ENCODE results near the gene OGA. TPM values are rescaled to one million over a fixed set of nuclear protein-coding genes. Genes with fewer than 3 reads are reported as not detected.
A peak's percentile ranks its signal among the peaks of the same experiment; 100 is the strongest.
"Not testable (repeated sequence)": the region's sequence is repeated elsewhere in the genome, so short reads cannot be mapped to it uniquely, and the experiment has no call there.

Gene OGA
- total and polyA plus RNA-seq, 2 experiments from 2014 or later: 56.4 to 98.1 TPM

DNA sequence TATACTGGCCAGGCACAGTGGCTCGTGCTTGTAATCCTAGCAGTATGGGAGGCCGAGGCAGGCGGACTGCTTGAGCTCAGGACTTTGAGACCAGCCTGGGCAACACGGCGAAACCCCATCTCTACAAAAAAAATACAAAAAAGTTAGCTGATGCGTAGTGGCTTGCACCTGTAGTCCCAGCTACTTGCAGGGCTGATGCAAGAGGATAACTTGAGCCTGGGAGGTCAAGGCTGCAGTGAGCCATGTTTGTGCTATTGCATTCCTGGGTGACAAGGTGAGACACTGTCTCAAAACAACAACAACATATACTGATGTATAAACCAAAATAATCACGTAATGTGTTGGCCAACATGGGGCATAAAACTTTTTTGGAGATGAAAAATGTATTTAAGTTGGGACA is 28.6 kb downstream of the OGA start:
- no peak overlapping the region for H3K27ac ChIP-seq
- no peaks in the 10 kb centered on the region for H3K4me1 ChIP-seq (ENCODE audit: low read depth)
- TF ChIP-seq, protein P1, sequence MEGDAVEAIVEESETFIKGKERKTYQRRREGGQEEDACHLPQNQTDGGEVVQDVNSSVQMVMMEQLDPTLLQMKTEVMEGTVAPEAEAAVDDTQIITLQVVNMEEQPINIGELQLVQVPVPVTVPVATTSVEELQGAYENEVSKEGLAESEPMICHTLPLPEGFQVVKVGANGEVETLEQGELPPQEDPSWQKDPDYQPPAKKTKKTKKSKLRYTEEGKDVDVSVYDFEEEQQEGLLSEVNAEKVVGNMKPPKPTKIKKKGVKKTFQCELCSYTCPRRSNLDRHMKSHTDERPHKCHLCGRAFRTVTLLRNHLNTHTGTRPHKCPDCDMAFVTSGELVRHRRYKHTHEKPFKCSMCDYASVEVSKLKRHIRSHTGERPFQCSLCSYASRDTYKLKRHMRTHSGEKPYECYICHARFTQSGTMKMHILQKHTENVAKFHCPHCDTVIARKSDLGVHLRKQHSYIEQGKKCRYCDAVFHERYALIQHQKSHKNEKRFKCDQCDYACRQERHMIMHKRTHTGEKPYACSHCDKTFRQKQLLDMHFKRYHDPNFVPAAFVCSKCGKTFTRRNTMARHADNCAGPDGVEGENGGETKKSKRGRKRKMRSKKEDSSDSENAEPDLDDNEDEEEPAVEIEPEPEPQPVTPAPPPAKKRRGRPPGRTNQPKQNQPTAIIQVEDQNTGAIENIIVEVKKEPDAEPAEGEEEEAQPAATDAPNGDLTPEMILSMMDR (IDR thresholded peaks at IDR 0.05; ENCODE audit: low read depth, low read length): no peak
- peaks cover 80% of the 10 kb centered on the region for H3K36me3 ChIP-seq
- no peaks in the 10 kb centered on the region for H3K9me3 ChIP-seq (ENCODE audit: low read depth)
- no peak for DNase-seq (ENCODE audit: low read depth in 1 of 2, low spot score in 1 of 2)
- no peaks in the 10 kb centered on the region for H3K27me3 ChIP-seq
- no peak overlapping the region for H3K4me3 ChIP-seq

DNA sequence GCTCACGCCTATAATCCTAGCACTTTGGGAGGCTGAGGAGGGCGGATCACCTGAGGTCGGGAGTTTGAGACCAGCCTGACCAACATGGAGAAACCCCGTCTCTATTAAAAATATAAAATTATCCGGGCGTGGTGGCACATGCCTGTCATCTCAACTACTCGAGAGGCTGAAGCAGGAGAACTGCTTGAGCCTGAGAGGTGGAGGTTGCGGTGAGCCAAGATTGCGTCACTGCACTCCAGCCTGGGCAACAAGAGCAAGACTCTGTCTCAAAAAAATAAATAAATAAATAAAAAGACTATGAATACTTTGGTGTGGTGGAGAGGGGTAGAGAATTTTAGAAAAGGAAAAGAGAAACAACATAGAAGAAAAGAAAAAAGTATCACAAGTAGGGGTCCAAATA is 29.0 kb downstream of the OGA start:
- not testable (repeated sequence) for H3K9me3 ChIP-seq (ENCODE audit: low read depth); H3K27me3 ChIP-seq; H3K27ac ChIP-seq; H3K4me3 ChIP-seq; DNase-seq (ENCODE audit: low read depth in 1 of 2, low spot score in 1 of 2); H3K4me1 ChIP-seq (ENCODE audit: low read depth)
- H3K36me3 ChIP-seq: peaks cover 76% of the 10 kb centered on the region

DNA sequence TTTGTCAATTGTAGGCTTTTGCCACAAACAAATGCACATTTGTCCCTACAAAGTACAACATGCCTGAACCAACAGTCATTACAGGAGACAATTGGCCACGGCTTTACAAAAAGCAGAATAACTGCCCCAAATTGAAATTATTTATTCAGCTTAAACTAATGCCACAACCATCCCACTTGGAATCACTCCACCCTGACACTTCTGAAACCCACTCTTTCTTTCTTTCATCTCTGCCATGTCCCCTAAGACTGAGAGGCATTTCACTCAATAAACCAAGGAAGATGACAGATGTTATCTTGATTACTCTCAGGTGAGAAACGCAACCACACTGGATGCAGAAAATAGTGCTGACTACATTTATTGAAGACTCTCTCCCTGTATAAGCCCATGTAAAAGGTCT is 32.4 kb downstream of the OGA start:
- Histone ChIP-seq H3K27me3 (no peaks in the 10 kb centered on the region), H3K9me3 (ENCODE audit: low read depth) (no peaks in the 10 kb centered on the region), H3K36me3 (peaks cover 45% of the 10 kb centered on the region), H3K4me1 (ENCODE audit: low read depth) (peaks cover 18% of the 10 kb centered on the region), H3K27ac (peak overlapping the region; percentile 35), H3K4me3 (no peak overlapping the region)
- TF ChIP-seq, protein P1 (IDR thresholded peaks at IDR 0.05; ENCODE audit: low read depth, low read length): no peak
- no peak for DNase-seq (ENCODE audit: low read depth in 1 of 2, low spot score in 1 of 2)

DNA sequence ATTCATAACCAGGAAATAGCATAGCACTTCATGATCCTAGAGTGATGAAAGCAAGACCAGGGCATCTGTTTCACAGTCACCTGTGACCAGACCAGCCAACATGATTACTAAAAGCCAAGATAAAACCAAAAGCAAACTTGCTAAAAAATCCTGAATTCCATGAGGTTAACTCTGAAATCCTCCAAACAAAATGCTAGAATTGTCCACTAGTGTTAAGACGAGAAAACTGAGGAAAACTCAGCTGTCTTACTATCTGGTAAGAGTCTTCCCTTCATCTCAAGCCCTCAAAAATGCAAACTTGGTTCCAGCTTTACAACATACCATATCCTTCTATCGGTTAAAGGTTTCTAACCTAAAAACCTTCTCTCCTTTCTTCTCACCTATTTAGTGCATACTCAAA is 33.7 kb downstream of the OGA start:
- H3K9me3 ChIP-seq (ENCODE audit: low read depth): no peaks in the 10 kb centered on the region
- no peaks in the 10 kb centered on the region for H3K27me3 ChIP-seq
- H3K4me1 ChIP-seq (ENCODE audit: low read depth): peaks cover 27% of the 10 kb centered on the region
- H3K27ac ChIP-seq: peak overlapping the region; percentile 35
- no peak for DNase-seq (ENCODE audit: low read depth in 1 of 2, low spot score in 1 of 2)
- peaks cover 36% of the 10 kb centered on the region for H3K36me3 ChIP-seq
- TF ChIP-seq, protein P1 (IDR thresholded peaks at IDR 0.05; ENCODE audit: low read depth, low read length): no peak
- H3K4me3 ChIP-seq: no peak overlapping the region

DNA sequence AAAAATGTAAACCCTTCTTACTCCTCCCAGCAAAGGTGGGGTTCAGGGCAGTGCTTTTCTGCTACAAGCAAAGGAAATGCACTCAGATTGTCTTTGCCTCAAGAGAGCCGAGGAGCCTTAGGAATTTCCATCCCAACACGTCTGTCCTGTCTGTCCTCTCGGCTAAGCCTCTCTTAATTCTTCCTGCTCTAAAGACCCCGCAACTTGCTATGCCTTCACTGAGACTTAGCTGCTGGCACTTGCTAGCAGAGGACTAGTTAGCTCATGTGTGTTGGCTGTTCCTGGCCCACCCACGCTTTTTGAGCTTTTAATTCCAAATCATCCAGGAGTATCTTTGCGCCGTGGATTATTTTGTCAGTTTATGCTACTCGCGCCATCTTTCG is 34.5 kb downstream of the OGA start:
- DNase-seq (ENCODE audit: low read depth in 1 of 2, low spot score in 1 of 2): peak in 1 of 2 donors; percentile 24
- no peaks in the 10 kb centered on the region for H3K27me3 ChIP-seq
- no peaks in the 10 kb centered on the region for H3K9me3 ChIP-seq (ENCODE audit: low read depth)
- H3K4me3 ChIP-seq: peak overlapping the region; percentile 97
- peaks cover 28% of the 10 kb centered on the region for H3K4me1 ChIP-seq (ENCODE audit: low read depth)
- H3K27ac ChIP-seq: peak overlapping the region; percentile 70
- peaks cover 29% of the 10 kb centered on the region for H3K36me3 ChIP-seq
- TF ChIP-seq, protein P1 (IDR thresholded peaks at IDR 0.05; ENCODE audit: low read depth, low read length): no peak

DNA sequence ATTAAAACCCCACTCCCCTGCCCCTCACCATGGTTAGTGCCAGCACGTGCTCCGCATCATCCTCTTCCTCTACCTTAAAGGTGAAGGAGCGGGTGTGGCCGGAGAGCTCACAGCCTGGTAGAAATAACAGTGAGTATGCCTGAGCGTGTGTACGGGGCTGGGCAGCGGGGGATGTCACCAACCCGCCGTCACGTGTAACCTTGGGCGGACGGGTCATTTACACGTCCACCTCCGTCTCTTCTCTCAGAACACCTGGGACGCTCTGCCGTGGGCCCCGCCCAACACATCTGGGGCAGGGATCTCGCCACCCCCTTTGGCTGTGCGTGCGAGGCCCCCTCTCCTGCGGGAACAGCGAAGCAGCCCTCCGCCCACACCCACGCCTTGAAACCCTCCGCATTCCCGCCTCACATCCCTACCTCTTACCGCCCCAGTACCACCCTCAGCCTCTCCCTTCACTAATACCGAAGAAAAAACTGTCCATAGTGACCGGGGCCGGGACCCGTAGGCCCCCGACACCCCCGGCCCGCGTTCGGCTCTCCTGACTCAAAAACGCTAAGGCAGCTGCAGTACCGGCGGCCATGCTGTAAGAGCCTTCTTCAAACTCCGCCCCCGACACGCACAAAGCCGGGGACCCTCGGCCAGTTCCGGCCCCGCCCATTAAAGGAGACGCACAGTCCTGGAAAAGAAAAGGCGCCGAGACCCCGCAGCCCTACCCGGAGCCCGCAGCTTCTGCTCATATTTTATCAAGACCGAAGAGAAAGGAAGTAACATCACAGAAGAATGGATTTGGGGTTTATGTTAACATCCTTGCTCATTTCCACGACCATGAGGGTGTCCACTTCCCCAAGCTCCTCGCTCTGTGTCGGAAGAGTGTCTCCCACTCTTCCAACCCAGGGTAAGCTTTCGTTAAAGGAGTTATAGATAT is 35.2 kb downstream of the OGA start, which contains the start of gene NPM3:
NPM3 (minus strand) TSS at position 636 of the 925 bp plus-strand sequence; CDS start at position 580, 56 bp downstream.
- TF ChIP-seq, protein P1 (IDR thresholded peaks at IDR 0.05; ENCODE audit: low read depth, low read length): no peak
- Histone ChIP-seq H3K9me3 (ENCODE audit: low read depth) (no peaks in the 10 kb centered on the region), H3K36me3 (peaks cover 27% of the 10 kb centered on the region), H3K4me1 (ENCODE audit: low read depth) (peaks cover 35% of the 10 kb centered on the region), H3K27me3 (no peaks in the 10 kb centered on the region), H3K4me3 (peak within 1 kb of the TSS; percentile 97), H3K27ac (peak within 1 kb of the TSS; percentile 70)
- DNase-seq (ENCODE audit: low read depth in 1 of 2, low spot score in 1 of 2): peak; percentile 78 to 92

All from cardiac muscle cell (in vitro differentiated cells and primary cell).